Measurements from ENCODE around the gene RPGRIP1L. TPM values are rescaled to one million over a fixed set of nuclear protein-coding genes. Genes with fewer than 3 reads are reported as not detected.

Gene RPGRIP1L
- total RNA-seq, 1 experiment from 2014 or later, result 9.8 TPM

DNA sequence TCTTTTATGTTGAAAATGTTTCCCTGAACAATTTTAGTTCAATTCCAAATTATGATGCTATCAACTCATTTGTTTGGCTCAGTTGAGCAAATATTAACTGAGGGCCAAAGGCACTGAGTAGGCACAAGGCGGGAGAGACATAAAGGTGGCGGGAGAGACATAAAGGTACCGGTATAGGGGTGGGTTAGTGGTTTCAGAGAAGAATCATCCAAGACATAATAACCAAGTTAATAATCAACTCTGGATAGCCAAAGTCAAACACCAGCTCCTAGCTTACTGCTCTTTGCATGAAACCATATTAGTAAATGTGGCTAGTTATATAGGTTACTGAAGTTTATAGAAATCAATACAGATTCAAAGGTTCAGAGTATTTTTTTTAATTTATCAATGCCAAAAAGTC is 91.7 kb downstream of the RPGRIP1L start (continued):
- TF ChIP-seq, protein P1, sequence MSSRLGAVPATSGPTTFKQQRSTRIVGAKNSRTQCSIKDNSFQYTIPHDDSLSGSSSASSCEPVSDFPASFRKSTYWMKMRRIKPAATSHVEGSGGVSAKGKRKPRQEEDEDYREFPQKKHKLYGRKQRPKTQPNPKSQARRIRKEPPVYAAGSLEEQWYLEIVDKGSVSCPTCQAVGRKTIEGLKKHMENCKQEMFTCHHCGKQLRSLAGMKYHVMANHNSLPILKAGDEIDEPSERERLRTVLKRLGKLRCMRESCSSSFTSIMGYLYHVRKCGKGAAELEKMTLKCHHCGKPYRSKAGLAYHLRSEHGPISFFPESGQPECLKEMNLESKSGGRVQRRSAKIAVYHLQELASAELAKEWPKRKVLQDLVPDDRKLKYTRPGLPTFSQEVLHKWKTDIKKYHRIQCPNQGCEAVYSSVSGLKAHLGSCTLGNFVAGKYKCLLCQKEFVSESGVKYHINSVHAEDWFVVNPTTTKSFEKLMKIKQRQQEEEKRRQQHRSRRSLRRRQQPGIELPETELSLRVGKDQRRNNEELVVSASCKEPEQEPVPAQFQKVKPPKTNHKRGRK (CRISPR knock-in tag; IDR thresholded peaks at IDR 0.05; ENCODE audit: borderline replicate concordance), result no peak
- TF ChIP-seq, protein P2, sequence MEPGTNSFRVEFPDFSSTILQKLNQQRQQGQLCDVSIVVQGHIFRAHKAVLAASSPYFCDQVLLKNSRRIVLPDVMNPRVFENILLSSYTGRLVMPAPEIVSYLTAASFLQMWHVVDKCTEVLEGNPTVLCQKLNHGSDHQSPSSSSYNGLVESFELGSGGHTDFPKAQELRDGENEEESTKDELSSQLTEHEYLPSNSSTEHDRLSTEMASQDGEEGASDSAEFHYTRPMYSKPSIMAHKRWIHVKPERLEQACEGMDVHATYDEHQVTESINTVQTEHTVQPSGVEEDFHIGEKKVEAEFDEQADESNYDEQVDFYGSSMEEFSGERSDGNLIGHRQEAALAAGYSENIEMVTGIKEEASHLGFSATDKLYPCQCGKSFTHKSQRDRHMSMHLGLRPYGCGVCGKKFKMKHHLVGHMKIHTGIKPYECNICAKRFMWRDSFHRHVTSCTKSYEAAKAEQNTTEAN (CRISPR knock-in tag; IDR thresholded peaks at IDR 0.05), result no peak
- TF ChIP-seq ZNF423 (CRISPR knock-in tag; IDR thresholded peaks at IDR 0.05), result no peak

DNA sequence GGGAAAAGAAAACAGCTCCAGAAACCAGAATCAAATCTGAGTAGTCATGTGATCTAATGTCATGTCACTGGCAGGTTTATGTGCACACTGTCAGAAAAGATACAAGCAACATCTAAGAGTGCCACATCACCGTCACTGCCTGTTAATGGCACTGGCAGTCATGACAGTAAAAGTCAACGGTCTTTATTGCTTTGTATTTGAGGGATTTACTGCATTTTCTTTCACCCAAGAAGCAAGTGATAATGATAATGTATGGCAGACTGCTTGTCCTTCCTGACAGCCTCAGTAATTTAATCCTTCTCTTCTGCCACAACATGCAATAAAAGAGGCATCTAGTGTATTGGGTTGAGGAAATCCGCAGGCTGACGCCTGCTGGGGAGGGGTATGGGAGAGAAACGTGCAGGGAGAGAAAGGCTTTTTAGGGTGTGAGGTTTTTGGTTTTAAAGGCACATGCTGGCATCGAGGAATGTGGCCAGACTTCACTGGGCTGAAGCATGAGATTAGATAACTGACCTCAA is 92.4 kb downstream of the RPGRIP1L start:
- ChIA-PET POLR2A (no interaction called here), CTCF (no interaction called here)
- H3K4me3 Mint-ChIP-seq, result no peak overlapping the region
- no peaks in the 10 kb centered on the region for H3K27me3 Mint-ChIP-seq (ENCODE audit: low read depth)
- no peak overlapping the region for H3K27ac Mint-ChIP-seq
- TF ChIP-seq CBFB (CRISPR knock-in tag; IDR thresholded peaks at IDR 0.05; ENCODE audit: low read depth) (no peak), ETV6 (CRISPR knock-in tag; IDR thresholded peaks at IDR 0.05) (no peak), ZNF396 (CRISPR knock-in tag; IDR thresholded peaks at IDR 0.05; ENCODE audit: borderline replicate concordance) (no peak), NR1H2 (CRISPR knock-in tag; IDR thresholded peaks at IDR 0.05) (no peak), JAZF1 (CRISPR knock-in tag; IDR thresholded peaks at IDR 0.05) (no peak), FOXP1 (CRISPR knock-in tag; IDR thresholded peaks at IDR 0.05; ENCODE audit: borderline replicate concordance) (no peak), ZNF138 (CRISPR knock-in tag; conservative IDR thresholded peaks at IDR 0.05) (no peak), GABPB1 (CRISPR knock-in tag; IDR thresholded peaks at IDR 0.05) (no peak)
- TF ChIP-seq, protein P3, sequence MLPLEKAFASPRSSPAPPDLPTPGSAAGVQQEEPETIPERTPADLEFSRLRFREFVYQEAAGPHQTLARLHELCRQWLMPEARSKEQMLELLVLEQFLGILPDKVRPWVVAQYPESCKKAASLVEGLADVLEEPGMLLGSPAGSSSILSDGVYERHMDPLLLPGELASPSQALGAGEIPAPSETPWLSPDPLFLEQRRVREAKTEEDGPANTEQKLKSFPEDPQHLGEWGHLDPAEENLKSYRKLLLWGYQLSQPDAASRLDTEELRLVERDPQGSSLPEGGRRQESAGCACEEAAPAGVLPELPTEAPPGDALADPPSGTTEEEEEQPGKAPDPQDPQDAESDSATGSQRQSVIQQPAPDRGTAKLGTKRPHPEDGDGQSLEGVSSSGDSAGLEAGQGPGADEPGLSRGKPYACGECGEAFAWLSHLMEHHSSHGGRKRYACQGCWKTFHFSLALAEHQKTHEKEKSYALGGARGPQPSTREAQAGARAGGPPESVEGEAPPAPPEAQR (CRISPR knock-in tag; IDR thresholded peaks at IDR 0.05), result no peak
- TF ChIP-seq, protein P4, sequence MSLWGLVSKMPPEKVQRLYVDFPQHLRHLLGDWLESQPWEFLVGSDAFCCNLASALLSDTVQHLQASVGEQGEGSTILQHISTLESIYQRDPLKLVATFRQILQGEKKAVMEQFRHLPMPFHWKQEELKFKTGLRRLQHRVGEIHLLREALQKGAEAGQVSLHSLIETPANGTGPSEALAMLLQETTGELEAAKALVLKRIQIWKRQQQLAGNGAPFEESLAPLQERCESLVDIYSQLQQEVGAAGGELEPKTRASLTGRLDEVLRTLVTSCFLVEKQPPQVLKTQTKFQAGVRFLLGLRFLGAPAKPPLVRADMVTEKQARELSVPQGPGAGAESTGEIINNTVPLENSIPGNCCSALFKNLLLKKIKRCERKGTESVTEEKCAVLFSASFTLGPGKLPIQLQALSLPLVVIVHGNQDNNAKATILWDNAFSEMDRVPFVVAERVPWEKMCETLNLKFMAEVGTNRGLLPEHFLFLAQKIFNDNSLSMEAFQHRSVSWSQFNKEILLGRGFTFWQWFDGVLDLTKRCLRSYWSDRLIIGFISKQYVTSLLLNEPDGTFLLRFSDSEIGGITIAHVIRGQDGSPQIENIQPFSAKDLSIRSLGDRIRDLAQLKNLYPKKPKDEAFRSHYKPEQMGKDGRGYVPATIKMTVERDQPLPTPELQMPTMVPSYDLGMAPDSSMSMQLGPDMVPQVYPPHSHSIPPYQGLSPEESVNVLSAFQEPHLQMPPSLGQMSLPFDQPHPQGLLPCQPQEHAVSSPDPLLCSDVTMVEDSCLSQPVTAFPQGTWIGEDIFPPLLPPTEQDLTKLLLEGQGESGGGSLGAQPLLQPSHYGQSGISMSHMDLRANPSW (CRISPR knock-in tag; conservative IDR thresholded peaks at IDR 0.05; ENCODE audit: low read depth), result no peak
- TF ChIP-seq, protein P5, sequence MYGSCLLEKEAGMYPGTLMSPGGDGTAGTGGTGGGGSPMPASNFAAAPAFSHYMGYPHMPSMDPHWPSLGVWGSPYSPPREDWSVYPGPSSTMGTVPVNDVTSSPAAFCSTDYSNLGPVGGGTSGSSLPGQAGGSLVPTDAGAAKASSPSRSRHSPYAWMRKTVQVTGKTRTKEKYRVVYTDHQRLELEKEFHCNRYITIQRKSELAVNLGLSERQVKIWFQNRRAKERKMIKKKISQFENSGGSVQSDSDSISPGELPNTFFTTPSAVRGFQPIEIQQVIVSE (CRISPR knock-in tag; IDR thresholded peaks at IDR 0.05; ENCODE audit: borderline replicate concordance), result no peak
- no peaks in the 10 kb centered on the region for H3K36me3 Mint-ChIP-seq
- ATAC-seq (no peak), DNase-seq (ENCODE audit: low spot score) (no peak)
- H3K9me3 Mint-ChIP-seq, result no peaks in the 10 kb centered on the region
- H3K4me1 Mint-ChIP-seq, result no peaks in the 10 kb centered on the region

DNA sequence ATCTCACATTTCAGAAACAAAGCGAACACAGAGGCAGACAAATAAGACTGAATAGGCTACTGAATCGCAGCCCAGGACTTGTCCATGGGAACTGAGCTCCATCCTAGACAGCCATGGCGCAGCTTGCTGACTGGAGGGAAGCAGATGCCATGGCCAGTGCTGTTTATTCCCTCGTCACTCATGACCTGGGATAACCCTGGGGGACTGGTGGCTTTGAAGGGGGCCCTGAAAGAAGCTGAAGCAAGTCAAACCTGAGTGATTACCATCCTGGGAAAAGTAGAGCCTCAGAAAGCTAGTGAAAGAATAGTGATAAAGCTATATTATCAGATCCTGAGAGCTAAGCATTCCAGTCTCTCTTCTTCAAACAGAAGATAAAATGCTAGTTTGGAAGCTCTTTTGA is 94.1 kb downstream of the RPGRIP1L start:
- TF ChIP-seq GABPB1 (CRISPR knock-in tag; IDR thresholded peaks at IDR 0.05) (no peak), ZNF232 (CRISPR knock-in tag; IDR thresholded peaks at IDR 0.05) (no peak), FOXJ3 (CRISPR knock-in tag; IDR thresholded peaks at IDR 0.05; ENCODE audit: borderline replicate concordance) (no peak), NFE2L1 (CRISPR knock-in tag; IDR thresholded peaks at IDR 0.05) (no peak), KAT7 (CRISPR knock-in tag; IDR thresholded peaks at IDR 0.05; ENCODE audit: borderline replicate concordance) (no peak)
- TF ChIP-seq, protein P6, sequence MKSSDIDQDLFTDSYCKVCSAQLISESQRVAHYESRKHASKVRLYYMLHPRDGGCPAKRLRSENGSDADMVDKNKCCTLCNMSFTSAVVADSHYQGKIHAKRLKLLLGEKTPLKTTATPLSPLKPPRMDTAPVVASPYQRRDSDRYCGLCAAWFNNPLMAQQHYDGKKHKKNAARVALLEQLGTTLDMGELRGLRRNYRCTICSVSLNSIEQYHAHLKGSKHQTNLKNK (CRISPR knock-in tag; IDR thresholded peaks at IDR 0.05), result no peak
- TF ChIP-seq, protein P7, sequence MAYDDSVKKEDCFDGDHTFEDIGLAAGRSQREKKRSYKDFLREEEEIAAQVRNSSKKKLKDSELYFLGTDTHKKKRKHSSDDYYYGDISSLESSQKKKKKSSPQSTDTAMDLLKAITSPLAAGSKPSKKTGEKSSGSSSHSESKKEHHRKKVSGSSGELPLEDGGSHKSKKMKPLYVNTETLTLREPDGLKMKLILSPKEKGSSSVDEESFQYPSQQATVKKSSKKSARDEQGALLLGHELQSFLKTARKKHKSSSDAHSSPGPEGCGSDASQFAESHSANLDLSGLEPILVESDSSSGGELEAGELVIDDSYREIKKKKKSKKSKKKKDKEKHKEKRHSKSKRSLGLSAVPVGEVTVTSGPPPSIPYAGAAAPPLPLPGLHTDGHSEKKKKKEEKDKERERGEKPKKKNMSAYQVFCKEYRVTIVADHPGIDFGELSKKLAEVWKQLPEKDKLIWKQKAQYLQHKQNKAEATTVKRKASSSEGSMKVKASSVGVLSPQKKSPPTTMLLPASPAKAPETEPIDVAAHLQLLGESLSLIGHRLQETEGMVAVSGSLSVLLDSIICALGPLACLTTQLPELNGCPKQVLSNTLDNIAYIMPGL (CRISPR knock-in tag; IDR thresholded peaks at IDR 0.05), result no peak
- TF ChIP-seq, protein P8, sequence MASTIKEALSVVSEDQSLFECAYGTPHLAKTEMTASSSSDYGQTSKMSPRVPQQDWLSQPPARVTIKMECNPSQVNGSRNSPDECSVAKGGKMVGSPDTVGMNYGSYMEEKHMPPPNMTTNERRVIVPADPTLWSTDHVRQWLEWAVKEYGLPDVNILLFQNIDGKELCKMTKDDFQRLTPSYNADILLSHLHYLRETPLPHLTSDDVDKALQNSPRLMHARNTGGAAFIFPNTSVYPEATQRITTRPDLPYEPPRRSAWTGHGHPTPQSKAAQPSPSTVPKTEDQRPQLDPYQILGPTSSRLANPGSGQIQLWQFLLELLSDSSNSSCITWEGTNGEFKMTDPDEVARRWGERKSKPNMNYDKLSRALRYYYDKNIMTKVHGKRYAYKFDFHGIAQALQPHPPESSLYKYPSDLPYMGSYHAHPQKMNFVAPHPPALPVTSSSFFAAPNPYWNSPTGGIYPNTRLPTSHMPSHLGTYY (CRISPR knock-in tag; IDR thresholded peaks at IDR 0.05), result no peak
- DNase-seq (ENCODE audit: low spot score) (no peak), ATAC-seq (no peak)
- ChIA-PET POLR2A (no interaction called here), CTCF (interaction anchor here (0.7 to 1.0 kb wide), 2 partner anchors 60 to 82 kb away, joined by 3 to 4 read pairs; no protein-coding TSS in a partner anchor)
- Mint-ChIP-seq H3K4me3 (no peak overlapping the region), H3K27me3 (ENCODE audit: low read depth) (no peaks in the 10 kb centered on the region), H3K9me3 (no peaks in the 10 kb centered on the region), H3K36me3 (no peaks in the 10 kb centered on the region; the same call in 1 of the 2 replicates), H3K27ac (no peak overlapping the region), H3K4me1 (no peaks in the 10 kb centered on the region)

Measured in WTC11 (cell line).